Measurements from ENCODE around the gene SRCAP. TPM values are rescaled to one million over a fixed set of nuclear protein-coding genes. Genes with fewer than 3 reads are reported as not detected.

The SRCAP gene
- total and polyA plus RNA-seq, 2 of the 8 experiments (the other 6 are each of a cell fraction or from before 2014, with no cell fraction given) = 5.5 to 54.3 TPM

- H3K4me2 ChIP-seq (ENCODE audit: insufficient read depth in 1 of 2, low read depth in 2 of 2, low read length in 2 of 2) = no peak overlapping the region
- POLR2A ChIA-PET (ENCODE audit: partially characterized antibody) = interaction anchor here (0.8 to 6.6 kb wide), 10 partner anchors 7 to 56 kb away, joined by 3 to 63 read pairs (median 6); partner anchors contain the start of genes CFAP119 and PHKG2
- no peak for TF ChIP-seq RBBP5 (IDR thresholded peaks at IDR 0.05; ENCODE audit: borderline replicate concordance, low read depth, low read length)
- no peak for TF ChIP-seq ASH2L (IDR thresholded peaks at IDR 0.05; ENCODE audit: low read length)
- no peak for TF ChIP-seq SIX5 (IDR thresholded peaks at IDR 0.05; ENCODE audit: low read depth, low read length)
- no peak for TF ChIP-seq TAF1 (IDR thresholded peaks at IDR 0.05; ENCODE audit: low read depth, low read length)
- no peak for TF ChIP-seq FOSL1 (IDR thresholded peaks at IDR 0.05; ENCODE audit: insufficient read depth, low read depth, low read length)
- TF ChIP-seq HDAC2 (IDR thresholded peaks at IDR 0.05; ENCODE audit: borderline replicate concordance in 1 of 2, low read depth in 2 of 2, low read length in 2 of 2) = no peak
- no peak for TF ChIP-seq CEBPB (IDR thresholded peaks at IDR 0.05; ENCODE audit: low read depth, low read length)
- TF ChIP-seq TAF7 (optimal IDR thresholded peaks at IDR 0.05; ENCODE audit: borderline replicate concordance, low read depth, low read length) = no peak
- no peak for TF ChIP-seq GTF2F1 (IDR thresholded peaks at IDR 0.05; ENCODE audit: borderline replicate concordance, low read depth, low read length)
- TF ChIP-seq SP1 (IDR thresholded peaks at IDR 0.05; ENCODE audit: low read depth, low read length) = no peak
- no peak for TF ChIP-seq RNF2 (IDR thresholded peaks at IDR 0.05; ENCODE audit: borderline replicate concordance, low read depth, low read length, missing control alignments, poor library complexity, severe bottlenecking)
- no peak for TF ChIP-seq SP2 (IDR thresholded peaks at IDR 0.05; ENCODE audit: low read length)
- no peak for TF ChIP-seq ZNF274 (IDR thresholded peaks at IDR 0.05; ENCODE audit: borderline replicate concordance, extremely low read depth, low read length)
Measured at GRCh38 chr16:30767767-30768465, 68.9 kb downstream of the SRCAP start.

More at GRCh38 chr16:30767767-30768465, 68.9 kb downstream of the SRCAP start:
- Histone ChIP-seq H3K9ac (replicated peaks in 1 of 4; ENCODE audit: extremely low read depth in 1 of 4, low read depth in 3 of 4, low read length in 3 of 4) (no peak overlapping the region), H3K79me2 (ENCODE audit: control insufficient read depth in 1 of 2, insufficient read depth in 2 of 2, low read length in 2 of 2) (peaks cover 1 to 14% of the 10 kb centered on the region in 2 experiments; a peak in 2 of 4 replicates), H3K4me3 (ENCODE audit: extremely low read depth in 1 of 4, insufficient read depth in 2 of 4, low read depth in 3 of 4, low read length in 4 of 4) (no peak overlapping the region), H4K20me1 (replicated peaks in 1 of 2; ENCODE audit: control insufficient read depth in 1 of 2, insufficient read depth in 2 of 2, low read length in 2 of 2) (peaks cover 13 to 25% of the 10 kb centered on the region in 2 experiments), H4K8ac (ENCODE audit: extremely low read depth, insufficient read depth, low read length) (no peak overlapping the region), H3K27ac (ENCODE audit: low read depth, low read length) (no peak overlapping the region), H2BK20ac (ENCODE audit: low read length) (no peak overlapping the region), H3K4ac (replicated peaks; ENCODE audit: insufficient read length, low read depth, low read length) (no peak overlapping the region), H2BK15ac (ENCODE audit: low read length) (no peak overlapping the region), H4K5ac (ENCODE audit: insufficient read length, low read depth, low read length) (no peak overlapping the region), H2BK12ac (ENCODE audit: low read depth, low read length) (no peak overlapping the region), H2AK5ac (ENCODE audit: low read depth, low read length) (no peak overlapping the region), H3K23ac (ENCODE audit: insufficient read length) (no peak overlapping the region), H3K14ac (ENCODE audit: insufficient read length) (no peak overlapping the region), H4K91ac (replicated peaks; ENCODE audit: insufficient read length, low read length) (no peak overlapping the region), H3K4me1 (replicated peaks in 1 of 4; ENCODE audit: control insufficient read depth in 3 of 4, insufficient read depth in 4 of 4, low read length in 3 of 4) (peaks cover 0 to 3% (median 0%) of the 10 kb centered on the region in 4 experiments; a peak in 2 of 7 replicates), H3K9me3 (ENCODE audit: insufficient read depth in 2 of 2, low read depth in 1 of 2, low read length in 1 of 2) (no peaks in the 10 kb centered on the region), H2BK5ac (ENCODE audit: low read depth, low read length) (no peak overlapping the region), H3K23me2 (ENCODE audit: low read depth, low read length) (no peaks in the 10 kb centered on the region; the same call in 1 of the 2 replicates), H2AFZ (ENCODE audit: low read length) (no peak overlapping the region), H3K56ac (replicated peaks; ENCODE audit: insufficient read length, low read depth, low read length) (no peak overlapping the region), H2BK120ac (replicated peaks; ENCODE audit: low read depth, low read length) (no peak overlapping the region), H3K18ac (ENCODE audit: extremely low read depth, low read length) (no peak overlapping the region), H3K79me1 (ENCODE audit: low read depth, low read length) (no peaks in the 10 kb centered on the region; the same call in 1 of the 2 replicates), H3K36me3 (ENCODE audit: control insufficient read depth in 2 of 4, insufficient read depth in 4 of 4, low read length in 3 of 4) (peaks cover 54 to 94% (median 82%) of the 10 kb centered on the region in 4 experiments), H3K27me3 (replicated peaks in 1 of 4; ENCODE audit: control insufficient read depth in 3 of 4, extremely low read depth in 1 of 4, insufficient read depth in 3 of 4, low read length in 3 of 4) (no peaks in the 10 kb centered on the region; a peak in 1 of 7 replicates)
- CTCF ChIA-PET (ENCODE audit: partially characterized antibody) = no interaction called here
- WGBS, 2 experiments (ENCODE audit: extremely low coverage in 1 of 2, insufficient coverage in 1 of 2, insufficient read length in 1 of 2, insufficient replicate concordance in 2 of 2, low coverage in 1 of 2, low lambda C conversion rate in 2 of 2, missing lambda C conversion rate in 1 of 2) = 90% methylated on average over 18 of the region's 18 CpGs; no CpG with 5 or more reads in 1 of the 2 experiments
- DNase-seq (ENCODE audit: low read depth in 1 of 2, low spot score in 2 of 2) = no peak
- no peak for FAIRE-seq

Data from H1 (cell line).